GM18867 (cell line): ENCODE results near the gene CCL26.

Source experiments
- ATAC-seq: cut with Tn5 transposase; IDR thresholded peaks from one replicate; pipeline ENCODE4 v1.9.1; 2021; ENCODE audit warnings: mild to moderate bottlenecking, moderate library complexity; ENCODE audit not compliant: unreplicated experiment

Gene CCL26, protein sequence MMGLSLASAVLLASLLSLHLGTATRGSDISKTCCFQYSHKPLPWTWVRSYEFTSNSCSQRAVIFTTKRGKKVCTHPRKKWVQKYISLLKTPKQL

DNA sequence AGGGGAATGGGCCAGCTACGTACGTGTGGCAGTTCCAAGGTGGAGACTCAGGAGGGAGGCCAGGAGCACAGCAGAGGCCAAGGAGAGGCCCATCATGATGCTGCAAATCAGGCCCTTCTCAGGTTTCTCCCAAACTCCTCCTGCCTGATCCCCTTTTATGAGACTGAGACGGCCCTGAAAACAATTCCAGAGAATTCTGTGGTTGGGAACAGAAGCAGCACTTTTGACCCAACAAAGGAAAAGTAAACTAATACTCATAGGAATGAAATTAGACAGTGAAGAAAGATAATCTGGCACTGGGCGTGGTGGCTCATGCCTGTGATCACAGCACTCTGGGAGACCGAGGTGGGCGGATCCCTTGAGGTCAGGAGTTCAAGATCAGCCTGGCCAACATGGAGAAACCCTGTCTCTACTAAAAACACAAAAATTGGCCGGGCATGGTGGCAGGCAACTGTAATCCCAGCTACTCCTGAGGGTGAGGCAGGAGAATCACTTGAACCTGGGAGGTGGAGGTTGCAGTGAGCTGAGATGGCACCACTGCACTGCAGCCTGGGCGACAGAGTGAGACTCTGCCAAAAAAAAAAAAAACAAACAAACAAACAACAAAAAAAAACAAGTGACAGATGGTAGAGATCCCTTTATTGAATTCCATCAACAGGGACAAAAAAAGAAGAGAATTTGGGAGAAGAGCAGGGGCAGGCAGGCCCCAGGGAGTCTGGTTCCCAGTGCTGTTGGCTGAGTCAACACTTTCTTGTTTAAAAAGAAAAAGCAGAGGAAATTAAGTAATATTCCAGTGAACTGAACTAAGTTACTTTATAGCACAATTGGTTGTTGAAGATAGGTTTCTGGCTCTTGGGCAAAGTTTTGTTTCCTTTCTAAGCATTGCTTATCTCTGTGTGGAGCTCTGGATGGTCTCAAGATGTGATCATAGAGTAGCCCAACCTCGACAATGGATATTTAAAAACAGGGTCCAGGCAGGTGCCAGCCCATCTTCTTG is at the start of gene CCL26:
CCL26 (minus strand) TSS at position 131 of the 997 bp plus-strand sequence; CDS start at position 96, 35 bp downstream.
- ATAC-seq, result no peak

DNA sequence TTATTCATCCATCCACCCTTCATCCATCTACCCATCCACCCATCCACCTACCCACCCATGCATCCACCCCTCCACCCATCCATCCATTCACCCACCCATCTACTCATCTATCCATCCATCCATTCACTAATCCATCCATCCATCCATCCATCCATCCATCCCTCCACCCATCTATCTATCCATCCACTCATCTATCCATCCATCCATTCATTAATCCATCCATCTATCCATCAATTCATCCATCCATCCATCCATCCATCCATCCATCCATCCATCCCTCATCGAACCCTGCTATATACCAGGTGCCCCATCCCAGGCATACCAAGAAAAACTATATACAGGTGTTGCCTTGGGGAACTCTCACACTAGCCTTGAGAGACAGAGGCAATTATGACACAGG is 48.7 kb upstream of the CCL26 start:
- ATAC-seq, result no peak

DNA sequence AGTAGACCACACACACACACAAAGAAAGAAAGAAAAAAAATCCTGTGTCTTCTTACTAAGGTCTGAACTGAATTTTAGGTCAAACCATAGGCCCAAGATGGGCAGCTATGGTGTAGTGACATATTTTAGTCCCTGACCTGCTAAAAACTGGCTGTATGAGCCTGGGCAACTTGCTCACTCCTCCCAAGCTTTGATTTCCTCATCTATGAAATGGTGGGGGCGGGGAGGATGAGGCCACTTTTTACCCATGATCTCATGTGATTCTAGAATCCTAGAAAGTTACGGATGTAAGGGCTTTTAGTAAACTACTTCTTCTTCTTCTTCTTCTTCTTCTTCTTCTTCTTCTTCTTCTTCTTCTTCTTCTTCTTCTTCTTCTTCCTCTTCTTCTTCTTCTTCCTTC is 47.7 kb upstream of the CCL26 start:
- ATAC-seq, result no peak

DNA sequence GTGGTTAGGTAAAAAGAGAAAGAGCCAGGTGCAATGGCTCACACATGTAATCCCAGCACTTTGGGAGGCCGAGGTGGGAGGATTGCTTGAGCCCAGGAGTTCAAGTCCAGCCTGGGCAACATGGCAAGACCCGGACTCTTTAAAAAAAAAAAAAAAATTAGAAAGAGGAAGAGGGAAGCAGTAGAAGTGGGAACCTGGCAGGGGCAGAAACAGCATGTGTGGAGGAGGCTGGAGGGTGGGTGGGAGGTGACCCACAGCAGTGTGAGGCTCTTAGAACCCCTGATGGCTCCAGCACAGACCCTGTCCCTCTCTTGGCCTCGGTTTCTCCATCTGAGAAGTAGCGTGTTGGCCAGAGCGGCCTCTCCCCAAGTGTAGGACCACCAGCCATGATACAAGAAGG is 46.5 kb upstream of the CCL26 start:
- ATAC-seq, result no peak

DNA sequence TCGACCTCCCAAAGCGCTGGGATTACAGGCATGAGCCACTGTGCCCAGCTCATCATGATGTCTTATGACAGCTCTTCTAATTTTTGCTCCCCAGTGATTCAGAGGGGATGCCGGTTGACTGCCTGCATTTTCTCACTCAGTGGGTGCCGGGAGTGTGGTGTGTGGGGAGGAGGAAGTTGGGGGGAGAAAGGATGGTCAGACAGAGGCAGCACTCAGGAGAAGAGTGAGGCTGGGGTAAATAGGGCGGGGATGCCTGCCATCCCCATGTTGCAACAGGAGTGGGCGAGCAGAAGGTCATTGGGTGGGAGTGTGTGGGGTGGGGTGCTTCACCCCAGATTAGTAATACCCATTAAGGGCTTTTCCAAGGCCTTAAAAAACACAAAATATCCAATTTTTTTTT is 45.1 kb upstream of the CCL26 start:
- ATAC-seq, result no peak

DNA sequence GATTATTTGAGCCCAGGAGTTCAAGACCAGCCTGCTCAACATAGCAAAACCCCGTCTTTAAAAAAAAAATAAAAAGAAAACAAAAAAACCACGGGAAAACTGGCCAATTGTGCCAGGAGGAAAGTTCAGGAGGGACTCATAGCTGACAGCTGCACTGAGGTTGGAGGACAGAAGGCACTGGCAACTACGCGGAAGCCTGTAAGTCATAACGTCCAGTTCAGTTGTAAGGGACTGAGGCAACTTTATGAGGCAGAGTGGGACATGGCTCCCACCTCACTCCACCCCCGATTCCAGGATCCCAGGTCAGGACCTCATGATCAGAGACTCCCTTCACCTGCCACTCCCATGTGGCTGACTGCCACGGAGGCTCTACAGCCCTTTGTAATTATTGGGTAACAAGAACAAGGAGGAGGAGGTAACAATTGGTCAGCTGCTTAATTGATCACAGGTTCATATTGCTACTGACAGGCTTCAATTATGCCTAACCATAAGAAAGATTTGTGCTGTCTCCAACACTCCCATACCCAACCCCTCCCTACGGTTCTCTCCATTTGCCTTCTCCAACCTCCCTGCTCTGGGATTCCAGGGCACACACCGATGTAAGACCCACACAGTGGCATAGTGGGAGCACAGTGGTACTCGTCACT is 43.5 kb upstream of the CCL26 start:
- ATAC-seq, result no peak

DNA sequence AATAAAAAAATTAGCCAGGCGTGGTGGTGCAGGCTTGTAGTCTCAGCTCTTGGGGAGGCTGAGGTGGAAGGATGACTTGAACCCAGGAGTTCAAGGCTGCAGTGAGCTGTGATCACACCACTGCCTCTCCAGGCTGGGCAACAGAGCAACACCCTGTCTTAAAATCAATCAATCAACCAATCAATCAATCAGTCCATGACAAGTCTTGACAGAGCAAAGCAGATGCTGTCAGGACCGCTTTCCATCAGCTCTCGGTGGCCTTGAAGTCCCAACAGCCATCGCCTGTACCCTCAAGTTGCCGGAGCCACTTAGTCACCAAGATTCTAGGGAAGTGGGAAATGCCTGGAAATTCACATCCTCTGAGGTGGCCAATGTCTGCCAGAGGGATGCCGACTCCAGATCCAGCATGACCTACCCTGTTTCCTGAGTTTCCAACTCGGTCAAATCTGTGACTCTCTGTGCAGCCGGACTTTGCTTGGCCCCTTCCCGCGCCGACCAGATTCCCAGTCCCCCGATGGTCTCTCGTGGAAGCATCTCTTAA is 42.5 kb upstream of the CCL26 start:
- no peak for ATAC-seq

DNA sequence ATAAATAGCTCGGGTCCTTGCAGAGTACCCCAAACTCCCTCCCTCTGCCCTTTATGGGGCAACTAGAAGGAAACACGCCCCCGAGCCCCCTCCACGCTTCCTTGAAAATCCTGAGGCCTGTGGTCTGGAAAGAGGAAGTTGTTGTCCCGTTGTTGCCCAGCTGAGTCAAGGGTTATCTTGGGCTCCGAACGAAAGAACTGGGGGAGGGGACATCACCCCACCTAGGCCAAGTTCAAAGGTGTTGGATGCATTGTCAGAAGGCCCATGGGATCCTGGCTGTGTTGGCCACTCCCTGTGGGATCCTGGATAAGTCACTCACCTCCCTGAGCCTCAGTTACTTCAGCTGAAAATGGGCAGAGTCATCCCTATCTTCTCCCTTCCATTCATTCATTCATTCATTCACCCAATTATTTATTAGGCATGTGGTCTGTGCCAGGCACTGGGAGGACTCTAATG is 41.8 kb upstream of the CCL26 start, which contains the start of gene CCL24:
CCL24 (minus strand) TSS at position 26 of the 456 bp plus-strand sequence. CDS start 91 bp downstream, outside the sequence.
- ATAC-seq, result no peak

DNA sequence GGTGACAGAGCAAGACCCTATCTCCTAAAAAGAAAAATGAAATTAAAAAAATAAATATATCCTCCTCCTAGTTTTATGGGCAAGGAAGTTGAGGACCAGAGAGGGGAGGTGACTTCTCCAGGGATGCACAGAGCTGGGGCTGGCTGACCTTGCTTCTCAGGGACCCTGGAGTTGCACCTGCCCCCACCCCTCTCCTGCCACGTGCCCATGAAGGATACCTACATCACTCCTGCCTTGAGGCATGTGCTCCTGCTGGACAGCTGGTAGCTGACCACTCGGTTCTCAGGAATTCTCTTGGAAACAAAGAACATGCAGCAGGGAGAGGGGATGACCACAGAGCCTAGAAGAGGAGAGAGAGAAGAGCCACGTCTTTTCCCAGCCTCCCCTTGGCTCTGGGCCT is 41.1 kb upstream of the CCL26 start:
- ATAC-seq, result no peak

DNA sequence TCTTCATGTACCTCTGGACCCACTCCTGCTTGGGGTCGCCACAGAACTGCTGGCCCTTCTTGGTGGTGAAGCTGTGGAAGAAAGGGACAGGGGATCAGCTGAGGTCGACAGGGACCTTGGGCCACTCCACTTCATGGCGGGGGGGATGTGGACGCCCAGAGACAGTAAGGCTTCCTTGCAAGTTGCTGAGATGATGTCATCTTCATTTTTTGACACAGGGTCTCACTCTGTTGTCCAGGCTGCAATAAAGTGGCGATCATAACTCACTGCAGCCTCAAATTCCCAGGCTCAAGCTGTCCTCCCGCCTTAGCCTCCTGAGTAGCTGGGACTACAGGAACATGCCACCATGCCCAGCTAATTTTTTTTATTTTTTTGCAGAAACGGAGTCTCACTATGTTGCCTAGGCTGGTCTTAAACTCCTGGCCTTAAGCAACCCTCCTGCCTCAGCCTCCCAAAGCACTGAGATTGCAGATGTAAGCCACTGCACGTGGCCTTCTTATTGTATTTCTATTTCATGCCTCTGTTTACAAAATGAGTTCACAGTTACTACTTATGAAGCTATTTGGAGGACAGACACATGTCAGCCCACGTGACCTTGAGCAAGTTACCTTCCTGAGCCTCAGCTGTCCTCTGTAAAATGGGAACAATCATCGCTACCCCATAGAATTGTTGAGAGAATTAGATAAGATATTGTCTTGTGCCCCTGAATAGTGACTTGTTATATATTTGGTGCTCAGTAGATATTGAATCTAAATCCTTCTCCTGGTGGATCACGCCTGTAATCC is 40.1 kb upstream of the CCL26 start:
- ATAC-seq, result no peak

DNA sequence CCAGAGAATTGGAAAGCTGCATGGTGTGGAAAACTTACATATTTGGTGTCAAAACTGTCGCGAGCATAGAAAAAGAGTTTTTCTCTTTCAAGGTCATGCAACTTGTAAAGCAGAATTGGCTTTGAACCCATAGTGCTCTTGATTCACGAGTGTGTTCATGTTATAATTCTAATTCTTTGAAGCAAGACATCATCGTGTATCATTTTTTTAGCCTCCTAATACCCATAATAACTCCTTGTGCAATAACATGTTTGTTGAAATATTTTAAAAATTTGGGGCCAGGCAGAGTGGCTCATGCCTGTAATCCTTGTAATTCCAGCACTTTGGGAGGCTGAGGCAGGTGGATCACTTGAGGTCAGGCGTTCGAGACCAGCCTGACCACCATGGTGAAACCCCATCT is 37.4 kb upstream of the CCL26 start:
- no peak for ATAC-seq

DNA sequence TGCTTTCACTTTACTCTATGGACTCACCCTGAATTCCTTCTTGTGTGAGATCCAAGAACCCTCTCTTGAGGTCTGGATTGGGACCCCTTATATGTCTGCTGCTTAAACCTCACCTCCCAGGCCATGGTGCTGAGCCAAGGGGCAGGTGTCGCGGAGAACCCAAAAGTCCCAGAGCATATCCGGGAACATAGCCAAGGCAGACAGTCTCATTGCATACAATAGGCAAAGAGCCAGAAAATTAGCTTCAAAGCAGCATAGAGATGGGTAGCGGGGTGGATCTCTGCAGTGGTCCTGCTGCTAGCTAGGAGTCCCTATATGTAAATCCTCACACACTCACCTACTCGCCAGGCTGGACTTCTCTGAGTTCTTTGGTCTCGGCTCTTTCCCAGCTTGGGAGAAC is 36.1 kb upstream of the CCL26 start:
- ATAC-seq, result no peak

DNA sequence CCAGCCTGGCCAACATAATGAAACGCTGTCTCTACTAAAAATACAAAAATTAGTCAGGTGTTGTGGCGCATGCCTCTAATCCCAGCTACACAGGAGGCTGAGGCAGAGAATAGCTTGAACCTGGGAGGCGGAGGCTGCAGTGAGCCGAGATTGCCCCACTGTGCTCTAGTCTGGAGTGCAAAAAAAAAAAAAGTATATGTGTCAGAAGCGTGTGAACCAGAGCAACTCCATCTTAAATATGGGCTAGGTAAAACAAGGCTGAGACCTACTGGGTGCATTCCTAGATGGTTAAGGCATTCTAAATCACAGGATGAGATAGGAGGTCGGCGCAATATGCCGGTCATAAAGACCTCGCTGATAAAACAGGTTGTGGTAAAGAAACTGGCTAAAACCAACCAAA is 35.4 kb upstream of the CCL26 start:
- ATAC-seq, result no peak

DNA sequence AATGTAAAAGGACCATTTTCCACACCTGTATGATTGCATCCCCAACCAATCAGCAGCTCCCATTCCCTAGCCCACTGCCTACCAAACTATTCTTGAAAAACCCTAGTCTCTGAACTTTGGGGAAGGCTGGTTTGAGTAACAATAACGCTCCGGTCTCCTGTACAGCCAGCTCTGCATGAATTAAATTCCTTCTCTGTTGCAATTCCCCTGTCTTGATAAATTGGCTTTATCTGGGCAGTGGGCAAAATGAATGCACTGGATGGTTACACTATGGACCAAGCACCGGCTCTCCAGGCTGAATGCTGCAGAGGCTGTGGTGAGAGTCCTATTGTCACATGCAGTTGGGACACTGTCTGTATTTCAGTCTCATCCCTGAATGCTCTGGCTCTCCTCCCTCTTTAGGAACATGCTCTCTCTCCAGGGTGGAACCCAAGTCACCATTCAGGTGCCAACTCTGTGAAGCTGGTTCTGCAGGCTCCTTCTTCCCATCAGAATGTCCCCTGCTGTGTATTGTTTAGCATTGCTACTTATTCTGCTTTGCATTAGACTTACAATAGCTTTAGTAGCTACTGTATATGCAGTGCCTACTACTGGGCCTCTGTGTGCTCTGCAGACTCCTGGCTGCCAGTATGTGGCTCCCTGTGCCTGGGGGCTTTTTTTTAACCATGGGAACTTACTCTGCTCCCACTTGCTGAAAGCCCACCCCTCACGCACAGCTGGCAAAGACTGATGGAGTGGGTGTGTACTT is 34.7 kb upstream of the CCL26 start:
- no peak for ATAC-seq

DNA sequence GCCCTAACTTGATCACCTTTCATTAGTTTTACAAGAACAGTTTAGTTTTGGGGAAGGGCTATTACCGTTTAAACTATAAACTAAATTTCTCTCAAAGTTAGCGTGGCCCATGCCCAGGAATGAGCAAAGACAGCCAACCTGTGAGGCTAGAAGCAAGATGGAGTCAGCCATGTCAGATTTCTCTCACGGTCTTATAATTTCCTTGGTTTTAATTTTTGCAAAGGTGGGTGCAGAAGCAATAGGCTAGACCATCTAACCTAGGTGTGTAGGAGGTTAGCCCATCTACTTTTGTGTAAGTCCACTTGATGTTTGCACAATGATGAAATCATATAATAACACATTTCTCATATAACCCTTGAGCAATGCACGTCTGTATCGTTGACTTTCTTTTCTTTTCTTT is 32.7 kb upstream of the CCL26 start:
- ATAC-seq, result no peak

DNA sequence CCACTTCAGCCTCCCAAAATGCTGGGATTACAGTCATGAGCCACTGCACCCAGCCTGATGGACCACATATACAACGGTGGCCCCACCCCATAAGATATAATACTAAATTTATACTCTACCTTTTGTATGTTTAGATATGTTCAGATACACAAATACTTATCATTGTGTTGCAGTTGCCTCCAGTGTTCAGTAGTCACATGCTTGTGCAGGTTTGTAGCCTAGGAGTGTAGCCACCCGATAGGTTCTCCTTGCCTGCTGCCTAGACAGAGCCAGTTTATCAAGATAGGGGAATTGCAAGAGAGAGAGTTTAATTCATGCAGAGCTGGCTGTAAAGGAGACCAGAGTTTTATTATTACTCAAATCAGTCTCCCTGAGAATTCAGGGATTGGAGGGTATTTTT is 32.0 kb upstream of the CCL26 start:
- ATAC-seq, result no peak

DNA sequence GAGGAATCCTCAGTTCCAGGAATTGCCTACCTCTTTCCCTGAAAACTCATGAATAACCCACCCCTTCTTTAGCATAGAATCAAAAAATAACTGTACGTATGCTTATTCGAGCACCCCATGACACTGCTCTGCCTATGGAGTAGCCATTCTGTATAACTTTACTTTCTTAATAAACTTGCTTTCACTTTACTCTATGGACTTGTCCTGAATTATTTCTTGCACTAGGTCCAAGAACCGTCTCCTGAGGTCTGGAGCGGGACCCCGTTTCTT is 30.5 kb upstream of the CCL26 start:
- ATAC-seq, result no peak

DNA sequence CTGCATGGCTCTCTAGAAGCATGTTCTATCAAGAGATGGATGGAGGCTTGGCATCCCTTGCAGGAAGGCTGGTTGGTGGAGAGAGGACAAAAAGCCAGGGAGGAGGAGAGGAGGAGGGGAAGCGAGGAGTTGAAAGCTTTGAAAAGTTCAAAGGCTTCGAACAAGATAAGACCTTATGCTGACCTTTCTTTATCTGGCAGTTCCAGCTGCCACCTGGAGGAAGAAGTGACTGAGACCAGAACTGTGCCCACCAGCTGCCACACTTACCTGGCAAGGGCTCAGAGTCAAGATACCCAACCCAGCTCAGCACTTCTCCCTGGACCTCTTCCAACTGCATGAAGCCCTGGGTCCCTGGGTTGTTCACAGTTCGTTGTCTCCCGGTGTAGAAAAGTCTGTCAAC is 26.8 kb upstream of the CCL26 start:
- no peak for ATAC-seq

DNA sequence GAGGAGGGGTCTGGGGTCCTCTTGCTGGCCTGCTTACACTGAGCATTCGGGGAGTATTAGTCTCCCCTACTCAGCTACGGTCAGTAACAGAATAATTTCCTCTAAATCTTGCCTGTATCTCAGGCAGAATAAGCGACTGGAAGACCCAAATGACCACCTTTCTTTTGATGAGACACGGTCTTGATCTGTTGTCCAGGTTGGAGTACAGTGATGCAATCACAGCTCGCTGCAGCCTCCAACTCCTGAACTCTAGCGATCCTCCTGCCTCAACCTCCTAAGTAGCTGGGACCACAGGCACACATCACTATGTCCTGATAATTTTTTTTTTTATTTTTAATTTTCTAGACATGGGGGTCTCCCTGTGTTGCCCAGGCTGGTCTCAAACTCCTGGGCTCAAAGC is 24.4 kb upstream of the CCL26 start:
- no peak for ATAC-seq

DNA sequence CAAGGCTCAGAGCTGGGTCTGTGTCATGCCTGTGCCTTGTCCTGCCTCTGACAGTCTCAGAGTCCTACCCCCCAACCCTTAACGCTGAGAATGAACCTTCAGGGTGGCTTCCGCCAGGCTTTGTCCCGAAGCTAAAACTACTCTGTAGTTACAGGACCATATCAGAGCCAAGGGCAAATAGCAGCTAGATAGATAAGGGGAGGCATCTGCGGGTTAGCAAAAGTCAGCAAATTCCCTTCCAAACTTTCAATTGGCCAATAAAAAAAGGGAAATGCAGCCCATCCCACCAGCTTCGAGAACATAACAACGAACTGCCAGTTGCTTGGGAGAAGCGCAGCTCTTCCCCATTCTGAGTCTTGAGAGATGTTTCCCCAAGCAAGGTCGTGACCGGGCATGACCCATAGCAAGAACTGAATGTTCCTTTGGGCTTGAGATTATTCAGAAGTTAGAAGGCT is 23.8 kb upstream of the CCL26 start:
- no peak for ATAC-seq
